IMR-90 (cell line): ENCODE data around the gene ELMO1.

Experiments
- BHLHE40 ChIP-seq: fragments of 150-350 bp; IDR thresholded peaks from 2 replicates; pipeline ENCODE4 v1.6.1; 2016; ENCODE audit warnings: mild to moderate bottlenecking, low read depth, low read length
- CEBPB ChIP-seq: IDR thresholded peaks from 2 replicates; pipeline ENCODE4 v1.6.1; 2012; ENCODE audit warnings: low read depth, low read length, improper control_type of control experiment
- CTCF ChIP-seq: conservative IDR thresholded peaks from 2 replicates; pipeline ENCODE4 v1.5.1; 2012; ENCODE audit warnings: mild to moderate bottlenecking, low read depth, low read length, improper control_type of control experiment
- ELK1 ChIP-seq: fragments of 150-350 bp; IDR thresholded peaks from 2 replicates; pipeline ENCODE4 v1.6.1; 2016; ENCODE audit warnings: low read depth, mild to moderate bottlenecking, low read length, moderate library complexity, borderline replicate concordance
- FOS ChIP-seq: fragments of 150-350 bp; IDR thresholded peaks from 2 replicates; pipeline ENCODE4 v1.6.1; 2016; ENCODE audit warnings: low read depth, low read length
- MAFK ChIP-seq: IDR thresholded peaks from 2 replicates; pipeline ENCODE4 v1.6.1; 2012; ENCODE audit warnings: low read depth, low read length, improper control_type of control experiment
- MXI1 ChIP-seq: IDR thresholded peaks from 2 replicates; pipeline ENCODE4 v1.6.1; 2012; ENCODE audit warnings: low read depth, mild to moderate bottlenecking, low read length, moderate library complexity, borderline replicate concordance
- NFE2L2 ChIP-seq: fragments of 150-350 bp; IDR thresholded peaks from 2 replicates; pipeline ENCODE4 v1.6.1; 2016; ENCODE audit warnings: low read depth, mild to moderate bottlenecking, low read length
- POLR2A ChIP-seq: IDR thresholded peaks from 2 replicates; pipeline ENCODE4 v1.6.1; 2012; ENCODE audit warnings: mild to moderate bottlenecking, low read depth, low read length
- RAD21 ChIP-seq: IDR thresholded peaks from 2 replicates; pipeline ENCODE4 v1.6.1; 2012; ENCODE audit warnings: low read length, improper control_type of control experiment
- RCOR1 ChIP-seq: IDR thresholded peaks from 2 replicates; pipeline ENCODE4 v1.6.1; 2012; ENCODE audit warnings: mild to moderate bottlenecking, low read length, improper control_type of control experiment; ENCODE audit not compliant: insufficient replicate concordance
- RFX5 ChIP-seq: IDR thresholded peaks from 2 replicates; pipeline ENCODE4 v1.8.0; 2012; ENCODE audit warnings: low read depth, mild to moderate bottlenecking, low read length, moderate library complexity
- SMC3 ChIP-seq: fragments of 150-350 bp; IDR thresholded peaks from 2 replicates; pipeline ENCODE4 v1.6.1; 2016; ENCODE audit warnings: low read depth, mild to moderate bottlenecking, antibody characterized with exemption, low read length, moderate library complexity
- TF ChIP-seq, protein P1 (sequence below): fragments of 150-350 bp; IDR thresholded peaks from 2 replicates; pipeline ENCODE4 v1.6.1; 2017; ENCODE audit warnings: mild to moderate bottlenecking, antibody characterized with exemption, low read length, low read depth

DNA sequence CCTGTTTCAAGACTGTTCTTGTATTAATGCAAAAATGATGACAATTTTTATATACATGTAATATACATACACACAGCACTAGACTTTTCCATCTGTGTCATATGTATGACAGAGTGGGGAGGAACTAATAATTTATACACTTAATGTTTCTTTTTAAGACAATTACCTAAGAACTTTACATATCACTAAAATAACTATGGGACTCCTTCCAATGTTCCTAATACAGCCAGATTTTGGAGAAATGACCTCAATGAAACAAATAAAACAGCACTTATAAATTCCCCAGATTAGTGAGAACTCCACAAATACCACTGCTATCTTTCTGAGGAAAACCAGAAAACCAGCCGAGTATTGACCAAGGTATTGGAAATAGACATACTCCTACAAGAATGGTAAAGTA lies 199.4 kb downstream of the ELMO1 start:
- TF ChIP-seq, protein P1, sequence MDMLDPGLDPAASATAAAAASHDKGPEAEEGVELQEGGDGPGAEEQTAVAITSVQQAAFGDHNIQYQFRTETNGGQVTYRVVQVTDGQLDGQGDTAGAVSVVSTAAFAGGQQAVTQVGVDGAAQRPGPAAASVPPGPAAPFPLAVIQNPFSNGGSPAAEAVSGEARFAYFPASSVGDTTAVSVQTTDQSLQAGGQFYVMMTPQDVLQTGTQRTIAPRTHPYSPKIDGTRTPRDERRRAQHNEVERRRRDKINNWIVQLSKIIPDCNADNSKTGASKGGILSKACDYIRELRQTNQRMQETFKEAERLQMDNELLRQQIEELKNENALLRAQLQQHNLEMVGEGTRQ = no peak
- no peak for TF ChIP-seq CEBPB
- no peak for TF ChIP-seq CTCF
- no peak for TF ChIP-seq RAD21
- no peak for TF ChIP-seq RFX5
- TF ChIP-seq RCOR1 = no peak
- no peak for TF ChIP-seq POLR2A
- no peak for TF ChIP-seq MXI1
- no peak for TF ChIP-seq BHLHE40
- no peak for TF ChIP-seq MAFK
- TF ChIP-seq SMC3 = no peak
- TF ChIP-seq ELK1 = no peak
- TF ChIP-seq FOS = no peak
- TF ChIP-seq NFE2L2 = no peak
